H9 (cell line): Measurements from ENCODE around the gene TEAD1. TPM values are rescaled to one million over a fixed set of nuclear protein-coding genes. Genes with fewer than 3 reads are reported as not detected.

Source experiments
- DNase-seq: peaks from one replicate; pipeline ENCODE4 v3.0.0-alpha.2; 2017
- H2AFZ ChIP-seq: one replicate; pipeline ENCODE4 v1.6.1; 2013; ENCODE audit warnings: mild to moderate bottlenecking, low read length, control low read depth, moderate library complexity
- H2AK5ac ChIP-seq: 2 replicates; pipeline ENCODE4 v1.6.1; 2013; ENCODE audit warnings: low read length, control low read depth, mixed read lengths; ENCODE audit not compliant: insufficient read length
- H2BK120ac ChIP-seq: one replicate; pipeline ENCODE4 v1.6.1; 2013; ENCODE audit warnings: low read depth, mild to moderate bottlenecking, low read length, control low read depth, inconsistent platforms; ENCODE audit not compliant: poor library complexity, severe bottlenecking
- H2BK12ac ChIP-seq: 2 replicates; pipeline ENCODE4 v1.6.1; 2013; ENCODE audit warnings: low read length, control low read depth, mixed read lengths, low read depth; ENCODE audit not compliant: insufficient read length
- H2BK15ac ChIP-seq: 2 replicates; pipeline ENCODE4 v1.6.1; 2013; ENCODE audit warnings: low read depth, low read length, control low read depth
- H2BK20ac ChIP-seq: one replicate; pipeline ENCODE4 v1.6.1; 2013; ENCODE audit warnings: low read depth, mild to moderate bottlenecking, low read length, control low read depth, inconsistent platforms; ENCODE audit not compliant: poor library complexity, severe bottlenecking
- H2BK5ac ChIP-seq: 2 replicates; pipeline ENCODE4 v1.6.1; 2013; ENCODE audit warnings: low read length, control low read depth, mixed read lengths; ENCODE audit not compliant: insufficient read length
- H3K14ac ChIP-seq: 2 replicates; pipeline ENCODE4 v1.6.1; 2013; ENCODE audit warnings: low read length, control low read depth; ENCODE audit not compliant: insufficient read depth
- H3K18ac ChIP-seq: 2 replicates; pipeline ENCODE4 v1.6.1; 2013; ENCODE audit warnings: low read depth, mild to moderate bottlenecking, mixed read lengths, low read length, control low read depth; ENCODE audit not compliant: insufficient read length
- H3K23ac ChIP-seq: 2 replicates; pipeline ENCODE4 v1.6.1; 2013; ENCODE audit warnings: low read length, control low read depth, mixed read lengths, low read depth; ENCODE audit not compliant: insufficient read length
- H3K23me2 ChIP-seq: 2 replicates; pipeline ENCODE4 v1.6.1; 2013; ENCODE audit warnings: low read depth, mild to moderate bottlenecking, mixed read lengths, low read length, control low read depth; ENCODE audit not compliant: insufficient read length, poor library complexity, severe bottlenecking
- H3K27ac ChIP-seq: 2 replicates; pipeline ENCODE4 v1.5.1; 2013; ENCODE audit warnings: low read length, control low read depth, mixed read lengths, low read depth; ENCODE audit not compliant: insufficient read length
- H3K27me3 ChIP-seq: 2 replicates; pipeline ENCODE4 v1.6.1; 2013; ENCODE audit warnings: low read length, control low read depth, inconsistent platforms; ENCODE audit not compliant: insufficient read depth
- H3K4ac ChIP-seq: 2 replicates; pipeline ENCODE4 v1.6.1; 2013; ENCODE audit warnings: low read depth, mild to moderate bottlenecking, control low read depth, inconsistent platforms, low read length, moderate library complexity
- H3K4me1 ChIP-seq: 2 replicates; pipeline ENCODE4 v1.6.1; 2013; ENCODE audit warnings: low read length, control low read depth, inconsistent platforms; ENCODE audit not compliant: insufficient read depth
- H3K4me2 ChIP-seq: 2 replicates; pipeline ENCODE4 v1.6.1; 2013; ENCODE audit warnings: low read length, control low read depth, mixed read lengths; ENCODE audit not compliant: insufficient read length, insufficient read depth
- H3K56ac ChIP-seq: 2 replicates; pipeline ENCODE4 v1.6.1; 2013; ENCODE audit warnings: low read depth, mild to moderate bottlenecking, mixed read lengths, low read length, control low read depth; ENCODE audit not compliant: insufficient read length
- H3K79me1 ChIP-seq: 2 replicates; pipeline ENCODE4 v1.6.1; 2013; ENCODE audit warnings: low read depth, mild to moderate bottlenecking, moderate library complexity, low read length, control low read depth, inconsistent platforms; ENCODE audit not compliant: insufficient read depth, poor library complexity, severe bottlenecking
- H3K79me2 ChIP-seq: 2 replicates; pipeline ENCODE4 v1.6.1; 2013; ENCODE audit warnings: low read length, control low read depth, inconsistent platforms; ENCODE audit not compliant: insufficient read depth
- H3K9ac ChIP-seq: 2 replicates; pipeline ENCODE4 v1.6.1; 2013; ENCODE audit warnings: low read length, control low read depth, mixed read lengths; ENCODE audit not compliant: insufficient read length; ENCODE audit errors: extremely low read depth
- H3K9me3 ChIP-seq: one replicate; pipeline ENCODE4 v1.6.1; 2013; ENCODE audit warnings: low read depth, low read length, inconsistent platforms; ENCODE audit not compliant: control insufficient read depth
- H3T11ph ChIP-seq: one replicate; pipeline ENCODE4 v1.6.1; 2013; ENCODE audit warnings: mild to moderate bottlenecking, low read length, control low read depth, inconsistent platforms
- H4K20me1 ChIP-seq: one replicate; pipeline ENCODE4 v1.6.1; 2013; ENCODE audit not compliant: control insufficient read depth, insufficient read length, insufficient read depth
- H4K5ac ChIP-seq: 2 replicates; pipeline ENCODE4 v1.6.1; 2013; ENCODE audit warnings: low read depth, mild to moderate bottlenecking, mixed read lengths, low read length, control low read depth; ENCODE audit not compliant: insufficient read length
- H4K8ac ChIP-seq: replicated peaks from 2 replicates; pipeline ENCODE4 v1.6.1; 2013; ENCODE audit warnings: low read length, control low read depth, mixed read lengths, low read depth; ENCODE audit not compliant: insufficient read length
- H4K91ac ChIP-seq: 2 replicates; pipeline ENCODE4 v1.6.1; 2013; ENCODE audit warnings: low read depth, mild to moderate bottlenecking, moderate library complexity, mixed read lengths, low read length, control low read depth; ENCODE audit not compliant: insufficient read length
- H3K27ac Mint-ChIP-seq, 3 experiments: 2 replicates in 2 of 3; 3 replicates in 1 of 3; pipeline ENCODE4 v1.8.0; 2020 to 2021; ENCODE audit warnings: mixed read lengths in 3 of 3, mild to moderate bottlenecking in 1 of 3, moderate library complexity in 1 of 3
- H3K27me3 Mint-ChIP-seq: 2 replicates; pipeline ENCODE4 v1.8.0; 2021; ENCODE audit warnings: low read depth, mild to moderate bottlenecking, moderate library complexity, mixed read lengths
- H3K36me3 Mint-ChIP-seq, 3 experiments: 2 replicates in 2 of 3; 3 replicates in 1 of 3; pipeline ENCODE4 v1.8.0; 2020 to 2021; ENCODE audit warnings: low read depth in 3 of 3, mixed read lengths in 3 of 3; ENCODE audit not compliant: insufficient read depth in 1 of 3
- H3K4me1 Mint-ChIP-seq, 2 experiments: 2 replicates each; pipeline ENCODE4 v1.8.0; 2020; ENCODE audit warnings: mixed read lengths in 2 of 2
- H3K4me3 Mint-ChIP-seq, 2 experiments: 2 replicates in 1 of 2; 3 replicates in 1 of 2; pipeline ENCODE4 v1.8.0; 2020 to 2021; ENCODE audit warnings: mild to moderate bottlenecking in 2 of 2, mixed read lengths in 2 of 2, moderate library complexity in 1 of 2
- H3K9me3 Mint-ChIP-seq, 2 experiments: 2 replicates in 1 of 2; 3 replicates in 1 of 2; pipeline ENCODE4 v1.8.0; 2020; ENCODE audit warnings: mild to moderate bottlenecking in 2 of 2, mixed read lengths in 2 of 2, moderate library complexity in 1 of 2
- CTCF ChIP-seq: fragments of 200-600 bp; sonication (generic); conservative IDR thresholded peaks from 3 replicates; pipeline ENCODE4 v1.8.0; 2021; ENCODE audit warnings: antibody characterized with exemption, mild to moderate bottlenecking
- WGBS: extraction: QIAGEN DNeasy Blood & Tissue Kit; methylation state at CpG from one replicate; pipeline ENCODE4 v1.1.7; 2013; ENCODE audit warnings: missing lambda C conversion rate, low lambda C conversion rate, mixed read lengths; ENCODE audit not compliant: insufficient read length; ENCODE audit errors: extremely low coverage; 5-methylcytosine and 5-hydroxymethylcytosine counted together
- total RNA-seq: library from RNA; stranded (reverse); gene quantifications from 2 replicates; pipeline ENCODE4 v1.2.1, GENCODE V29; 2021

TEAD1 gene
- total RNA-seq, 1 experiment from 2014 or later = 75.1 TPM

GRCh38 chr11:12690663-12691062 is 16.4 kb downstream of the TEAD1 start:
- Histone ChIP-seq H3K9me3 (no peaks in the 10 kb centered on the region), H3K4ac (no peak overlapping the region), H2BK15ac (no peak overlapping the region), H3K4me2 (no peak overlapping the region), H2BK12ac (no peak overlapping the region), H3K18ac (no peak overlapping the region), H3K27me3 (peaks cover 8% of the 10 kb centered on the region; the same call in 1 of the 2 replicates), H3K14ac (no peak overlapping the region), H2BK20ac (no peak overlapping the region), H3K23ac (no peak overlapping the region), H2BK5ac (no peak overlapping the region), H2BK120ac (no peak overlapping the region), H3K9ac (no peak overlapping the region), H3K23me2 (no peaks in the 10 kb centered on the region), H3K4me1 (peaks cover 46% of the 10 kb centered on the region), H2AFZ (no peak overlapping the region), H2AK5ac (no peak overlapping the region), H4K8ac (no peak overlapping the region), H4K5ac (no peak overlapping the region), H4K91ac (no peak overlapping the region), H3K79me2 (peaks cover 29% of the 10 kb centered on the region), H3K79me1 (peaks cover 11% of the 10 kb centered on the region), H4K20me1 (no peaks in the 10 kb centered on the region), H3T11ph (no peak overlapping the region), H3K56ac (no peak overlapping the region), H3K27ac (no peak overlapping the region)
- Mint-ChIP-seq H3K9me3 (no peaks in the 10 kb centered on the region; a peak in 1 of 5 replicates), H3K36me3 (no peaks in the 10 kb centered on the region; a peak in 1 of 7 replicates), H3K4me1 (peaks cover 83 to 93% of the 10 kb centered on the region in 2 experiments), H3K4me3 (no peak overlapping the region), H3K27me3 (peaks cover 35% of the 10 kb centered on the region), H3K27ac (no peak overlapping the region)
- no peak for DNase-seq
- TF ChIP-seq CTCF = no peak
- WGBS = no CpG with 5 or more reads among the region's 8 CpGs
